ENCODE data around the gene P2RY12. TPM values are rescaled to one million over a fixed set of nuclear protein-coding genes. Genes with fewer than 3 reads are reported as not detected.

Gene P2RY12
- total RNA-seq, 1 donor from 2014 or later, result not detected

Other genes starting within 250 kb of the P2RY12 start
- not detected in 3 replicates for gene GPR171, start 181.5 kb downstream of the P2RY12 start, total RNA-seq
- 0.11 TPM in 1 of 3 replicates, not detected in the others for gene P2RY14, start 106.2 kb downstream of the P2RY12 start, total RNA-seq
- 2.9 to 3.3 TPM (median 3.2 TPM) in 3 replicates for gene GPR87, start 67.9 kb downstream of the P2RY12 start, total RNA-seq
- not detected in 3 replicates for gene P2RY13, start 55.2 kb downstream of the P2RY12 start, total RNA-seq
- 5.1 to 6.0 TPM (median 5.6 TPM) in 3 replicates for gene IGSF10, start 76.3 kb upstream of the P2RY12 start, total RNA-seq

All from mesothelial cell of epicardium (in vitro differentiated cells).